CD4-positive, alpha-beta memory T cell (primary cell): ENCODE results near the gene NASP. TPM values are rescaled to one million over a fixed set of nuclear protein-coding genes. Genes with fewer than 3 reads are reported as not detected.
A peak's percentile ranks its signal among the peaks of the same experiment; 100 is the strongest.

Experiments
- CTCF ChIA-PET: fragments of 350-600 bp; sonication (Branson Sonifier 250); formaldehyde crosslinking; loops from one replicate; lab custom pipeline; 2021; ENCODE audit warnings: inconsistent platforms; ENCODE audit not compliant: partially characterized antibody; lab: Charles Lee
- POLR2A ChIA-PET: fragments of 350-600 bp; sonication (Branson Sonifier 250); formaldehyde crosslinking; loops from one replicate; lab custom pipeline; 2021; ENCODE audit not compliant: partially characterized antibody; lab: Charles Lee
- DNase-seq, 5 donors: peaks; one replicate each; pipeline versions ENCODE4 v3.0.0 to v3.0.0-alpha.2; 2020 to 2022; ENCODE audit warnings: mixed read lengths in 1 of 5
- H3K27ac ChIP-seq: one replicate; pipeline ENCODE4 v1.7.0; 2013; ENCODE audit warnings: low read depth, low read length
- H3K27me3 ChIP-seq: 2 replicates; pipeline ENCODE4 v1.7.0; 2013; ENCODE audit warnings: mild to moderate bottlenecking, low read length, moderate library complexity; ENCODE audit not compliant: insufficient read depth
- H3K36me3 ChIP-seq: 2 replicates; pipeline ENCODE4 v1.7.0; 2013; ENCODE audit warnings: mild to moderate bottlenecking, low read length, moderate library complexity; ENCODE audit not compliant: insufficient read depth
- H3K4me1 ChIP-seq: 2 replicates; pipeline ENCODE4 v1.7.0; 2013; ENCODE audit warnings: mild to moderate bottlenecking, low read length, moderate library complexity; ENCODE audit not compliant: insufficient read depth
- H3K4me3 ChIP-seq, 2 donors: one replicate each; pipeline ENCODE4 v1.7.0; 2013; ENCODE audit warnings: low read length in 2 of 2, mild to moderate bottlenecking in 1 of 2
- H3K9me3 ChIP-seq, 2 donors: one replicate each; pipeline ENCODE4 v1.7.0; 2013; ENCODE audit warnings: low read length in 2 of 2, control low read depth in 1 of 2; ENCODE audit not compliant: control insufficient read depth in 1 of 2
- H3K27ac Mint-ChIP-seq, 7 donors: one replicate each; pipeline ENCODE4 v1.8.0; 2020 to 2021; ENCODE audit warnings: mixed read lengths in 7 of 7, mild to moderate bottlenecking in 6 of 7, inconsistent platforms in 3 of 7, moderate library complexity in 3 of 7
- H3K27me3 Mint-ChIP-seq, 2 donors: one replicate each; pipeline ENCODE4 v1.8.0; 2020 to 2021; ENCODE audit warnings: mixed read lengths in 2 of 2
- H3K36me3 Mint-ChIP-seq, 2 donors: one replicate each; pipeline ENCODE4 v1.8.0; 2020 to 2021; ENCODE audit warnings: mixed read lengths in 2 of 2, inconsistent platforms in 1 of 2, mild to moderate bottlenecking in 1 of 2
- H3K4me1 Mint-ChIP-seq, 4 donors: one replicate each; pipeline ENCODE4 v1.8.0; 2020 to 2021; ENCODE audit warnings: mixed read lengths in 4 of 4, mild to moderate bottlenecking in 1 of 4
- H3K4me3 Mint-ChIP-seq, 8 donors: one replicate each; pipeline ENCODE4 v1.8.0; 2020 to 2021; ENCODE audit warnings: mixed read lengths in 8 of 8, mild to moderate bottlenecking in 7 of 8, moderate library complexity in 6 of 8, inconsistent platforms in 3 of 8
- H3K9me3 Mint-ChIP-seq, 8 donors: one replicate each; pipeline ENCODE4 v1.8.0; 2020 to 2021; ENCODE audit warnings: mixed read lengths in 8 of 8, mild to moderate bottlenecking in 5 of 8, inconsistent platforms in 3 of 8, moderate library complexity in 1 of 8
- intact Hi-C: fragments of 100-400 bp; cut with micrococcal nuclease; formaldehyde crosslinking; loops from one replicate; pipeline ENCODE4 v1.15.1; 2023
- polyA plus RNA-seq, 2 donors: library from polyadenylated mRNA; unstranded; fragments of 300-500 nt; fragmentation: Illumina TruSeq; gene quantifications; one replicate each; pipeline ENCODE4 v1.2.3, GENCODE V29; 2021
- total RNA-seq, 2 experiments: library from RNA; stranded (reverse); gene quantifications; one replicate each; pipeline ENCODE4 v1.2.3, GENCODE V29; 2021

Gene NASP
- total and polyA plus RNA-seq, 4 experiments from 2014 or later, result 57.1 to 93.9 (median 90.4) TPM

DNA sequence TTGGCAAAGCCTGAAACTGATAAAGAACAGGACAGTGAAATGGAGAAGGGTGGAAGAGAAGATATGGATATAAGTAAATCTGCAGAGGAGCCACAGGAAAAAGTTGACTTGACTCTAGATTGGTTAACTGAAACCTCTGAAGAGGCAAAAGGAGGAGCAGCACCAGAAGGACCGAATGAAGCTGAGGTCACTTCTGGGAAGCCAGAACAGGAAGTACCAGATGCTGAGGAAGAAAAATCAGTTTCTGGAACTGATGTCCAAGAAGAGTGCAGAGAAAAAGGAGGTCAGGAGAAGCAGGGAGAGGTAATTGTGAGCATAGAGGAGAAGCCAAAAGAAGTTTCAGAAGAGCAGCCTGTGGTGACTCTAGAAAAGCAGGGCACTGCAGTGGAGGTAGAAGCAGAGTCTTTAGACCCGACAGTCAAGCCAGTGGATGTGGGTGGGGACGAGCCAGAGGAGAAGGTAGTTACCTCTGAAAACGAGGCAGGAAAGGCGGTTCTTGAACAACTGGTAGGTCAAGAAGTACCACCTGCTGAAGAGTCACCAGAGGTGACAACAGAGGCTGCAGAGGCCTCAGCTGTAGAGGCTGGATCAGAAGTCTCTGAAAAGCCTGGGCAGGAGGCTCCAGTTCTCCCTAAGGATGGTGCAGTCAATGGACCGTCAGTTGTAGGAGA lies 23.7 kb downstream of the NASP start:
- peaks cover 9% of the 10 kb centered on the region for H3K4me1 ChIP-seq
- DNase-seq, result no peak
- peak overlapping the region; percentile 20 to 93 (median 70) for H3K27ac Mint-ChIP-seq
- H3K27me3 ChIP-seq, result no peaks in the 10 kb centered on the region
- ChIA-PET POLR2A (interaction anchor here (0.6 to 1.2 kb wide), 3 partner anchors 21 to 948 kb away, joined by 3 to 4 read pairs (median 3); partner anchors contain the start of gene TMEM69), CTCF (no interaction called here)
- peaks cover 17 to 44% (median 30%) of the 10 kb centered on the region in 4 donors for H3K4me1 Mint-ChIP-seq
- H3K4me3 ChIP-seq, result no peak overlapping the region
- no peaks in the 10 kb centered on the region for H3K9me3 Mint-ChIP-seq
- H3K27ac ChIP-seq, result no peak overlapping the region
- peaks cover 42 to 71% of the 10 kb centered on the region in 2 donors for H3K36me3 Mint-ChIP-seq
- no peaks in the 10 kb centered on the region for H3K27me3 Mint-ChIP-seq
- intact Hi-C loops, result no loop called here
- H3K36me3 ChIP-seq, result peaks cover 46% of the 10 kb centered on the region
- no peaks in the 10 kb centered on the region for H3K9me3 ChIP-seq
- H3K4me3 Mint-ChIP-seq, result peak overlapping the region in 3 of 8 donors; percentile 21 to 30 (median 22)

DNA sequence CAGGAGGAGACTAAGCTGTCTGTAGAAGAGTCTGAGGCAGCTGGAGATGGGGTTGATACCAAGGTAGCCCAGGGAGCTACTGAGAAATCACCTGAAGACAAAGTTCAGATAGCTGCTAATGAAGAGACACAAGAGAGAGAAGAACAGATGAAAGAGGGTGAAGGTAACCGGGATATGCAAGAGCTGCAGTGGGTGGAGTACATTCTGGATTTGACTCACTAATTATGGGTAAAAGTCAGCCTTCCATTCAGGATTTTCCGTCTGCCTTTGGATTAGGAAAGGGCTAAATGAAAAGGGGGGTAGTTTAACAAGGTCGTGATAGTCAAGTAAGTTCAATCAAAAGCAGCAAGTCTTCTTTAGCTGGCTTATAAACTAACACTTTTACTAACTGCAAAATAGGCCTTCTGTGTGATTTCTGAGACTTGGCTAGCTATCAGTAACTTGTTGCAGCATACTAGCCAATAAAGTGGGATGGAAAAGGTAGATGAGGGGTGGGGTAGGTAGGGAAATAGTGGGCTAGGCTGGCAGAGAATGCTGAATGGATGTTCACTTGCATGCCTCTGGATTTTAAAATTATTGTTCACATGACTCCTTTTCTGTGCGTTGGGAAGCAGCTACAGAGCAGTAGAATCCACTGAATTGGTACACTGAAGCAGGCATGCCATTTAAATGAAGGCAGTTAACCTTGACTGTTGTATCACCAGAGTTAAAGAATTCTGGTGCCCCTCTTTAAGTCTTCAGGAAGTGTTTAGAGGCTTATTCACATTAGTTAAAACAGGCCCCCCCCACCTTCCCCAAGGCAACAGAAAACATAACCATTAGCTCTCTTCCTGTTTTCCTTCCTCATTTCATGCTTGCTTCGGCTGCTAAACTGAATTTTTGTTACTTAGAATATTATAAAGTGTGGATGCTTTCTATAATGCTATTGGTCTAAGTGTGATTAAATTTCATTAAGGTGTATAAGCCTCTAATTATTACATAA lies 24.6 kb downstream of the NASP start:
- peaks cover 9% of the 10 kb centered on the region for H3K4me1 ChIP-seq
- H3K27me3 Mint-ChIP-seq, result no peaks in the 10 kb centered on the region
- H3K36me3 Mint-ChIP-seq, result peaks cover 42 to 73% of the 10 kb centered on the region in 2 donors
- peaks cover 17 to 44% (median 30%) of the 10 kb centered on the region in 4 donors for H3K4me1 Mint-ChIP-seq
- no peak overlapping the region for H3K27ac ChIP-seq
- H3K27ac Mint-ChIP-seq, result peak overlapping the region; percentile 41 to 90 (median 62)
- peak overlapping the region in 1 of 8 donors; percentile 4 for H3K4me3 Mint-ChIP-seq
- ChIA-PET CTCF (no interaction called here), POLR2A (interaction anchor here (0.6 to 1.2 kb wide), 2 partner anchors 22 to 949 kb away, joined by 3 read pairs; no protein-coding TSS in a partner anchor)
- peaks cover 48% of the 10 kb centered on the region for H3K36me3 ChIP-seq
- no peak overlapping the region for H3K4me3 ChIP-seq
- DNase-seq, result no peak
- no peaks in the 10 kb centered on the region for H3K9me3 Mint-ChIP-seq
- intact Hi-C loops, result no loop called here
- H3K9me3 ChIP-seq, result no peaks in the 10 kb centered on the region
- H3K27me3 ChIP-seq, result no peaks in the 10 kb centered on the region

- H3K27ac Mint-ChIP-seq, result peak overlapping the region in 5 of 7 donors; percentile 13 to 80 (median 48)
- Histone ChIP-seq H3K36me3 (peaks cover 69% of the 10 kb centered on the region), H3K27ac (no peak overlapping the region), H3K4me3 (no peak overlapping the region), H3K27me3 (no peaks in the 10 kb centered on the region), H3K4me1 (peaks cover 9% of the 10 kb centered on the region), H3K9me3 (no peaks in the 10 kb centered on the region)
- ChIA-PET POLR2A (interaction anchor here (0.6 kb wide), 1 partner anchor 60 kb away, joined by 3 read pairs; no protein-coding TSS in a partner anchor), CTCF (no interaction called here)
- peaks cover 49 to 81% of the 10 kb centered on the region in 2 donors for H3K36me3 Mint-ChIP-seq
- DNase-seq, result no peak
- H3K4me1 Mint-ChIP-seq, result peaks cover 17 to 38% (median 26%) of the 10 kb centered on the region in 4 donors
- no peaks in the 10 kb centered on the region for H3K9me3 Mint-ChIP-seq
- no peak overlapping the region for H3K4me3 Mint-ChIP-seq
- H3K27me3 Mint-ChIP-seq, result no peaks in the 10 kb centered on the region
- intact Hi-C loops, result no loop called here
Measured at GRCh38 chr1:45610589-45611226, 26.9 kb downstream of the NASP start.

DNA sequence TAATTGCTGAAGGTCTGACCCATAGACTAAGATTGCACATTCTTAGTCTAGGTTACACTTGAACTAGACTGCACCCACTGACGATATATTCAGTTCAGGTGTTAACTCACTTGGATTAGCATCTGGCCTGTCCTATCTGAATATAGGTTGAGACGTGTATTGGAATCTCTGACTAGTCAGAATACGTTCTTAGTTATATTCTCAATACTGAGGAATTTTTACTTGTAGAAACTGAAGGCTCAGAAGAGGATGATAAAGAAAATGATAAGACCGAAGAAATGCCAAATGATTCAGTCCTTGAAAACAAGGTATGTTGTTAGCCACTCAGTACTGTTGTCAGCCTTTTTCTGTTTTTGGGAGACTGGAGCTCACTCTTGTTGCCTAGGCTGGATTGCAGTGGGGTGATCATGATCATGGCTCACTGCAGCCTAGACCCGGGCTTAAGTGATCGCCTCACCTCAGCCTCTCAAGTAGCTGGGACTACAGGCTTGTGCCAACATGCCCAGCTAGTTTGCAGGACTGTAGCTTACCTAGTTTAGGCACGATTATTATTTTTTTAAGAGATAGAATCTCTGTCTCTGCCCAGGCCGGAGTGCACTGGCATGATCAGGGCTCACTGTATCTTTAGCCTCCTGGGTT lies 29.2 kb downstream of the NASP start:
- CTCF ChIA-PET, result no interaction called here
- Mint-ChIP-seq H3K9me3 (no peaks in the 10 kb centered on the region), H3K27me3 (no peaks in the 10 kb centered on the region), H3K36me3 (peaks cover 50 to 81% of the 10 kb centered on the region in 2 donors), H3K4me1 (peaks cover 6 to 17% (median 11%) of the 10 kb centered on the region in 4 donors), H3K27ac (peak overlapping the region in 3 of 7 donors; percentile 6 to 65 (median 44)), H3K4me3 (no peak overlapping the region)
- H3K27me3 ChIP-seq, result no peaks in the 10 kb centered on the region
- peaks cover 8% of the 10 kb centered on the region for H3K4me1 ChIP-seq
- H3K27ac ChIP-seq, result no peak overlapping the region
- H3K4me3 ChIP-seq, result no peak overlapping the region
- POLR2A ChIA-PET, result interaction anchor here (1.0 kb wide), 1 partner anchor 18 kb away, joined by 3 read pairs; no protein-coding TSS in a partner anchor
- H3K36me3 ChIP-seq, result peaks cover 71% of the 10 kb centered on the region
- H3K9me3 ChIP-seq, result no peaks in the 10 kb centered on the region
- intact Hi-C loops, result no loop called here
- DNase-seq, result no peak

GRCh38 chr1:45615885-45616284 lies 32.0 kb downstream of the NASP start:
- no peaks in the 10 kb centered on the region for H3K9me3 Mint-ChIP-seq
- no peak overlapping the region for H3K27ac ChIP-seq
- no peaks in the 10 kb centered on the region for H3K27me3 ChIP-seq
- H3K27me3 Mint-ChIP-seq, result no peaks in the 10 kb centered on the region
- CTCF ChIA-PET, result no interaction called here
- H3K4me1 Mint-ChIP-seq, result peaks cover 0 to 7% (median 2%) of the 10 kb centered on the region in 4 donors
- peaks cover 60% of the 10 kb centered on the region for H3K36me3 ChIP-seq
- intact Hi-C loops, result no loop called here
- peaks cover 36 to 78% of the 10 kb centered on the region in 2 donors for H3K36me3 Mint-ChIP-seq
- H3K4me3 ChIP-seq, result no peak overlapping the region
- H3K4me3 Mint-ChIP-seq, result no peak overlapping the region
- H3K4me1 ChIP-seq, result no peaks in the 10 kb centered on the region
- POLR2A ChIA-PET, result no interaction called here
- no peak for DNase-seq
- H3K27ac Mint-ChIP-seq, result peak overlapping the region in 2 of 7 donors; percentile 3 to 44
- H3K9me3 ChIP-seq, result no peaks in the 10 kb centered on the region

GRCh38 chr1:45617618-45618017 lies 33.8 kb downstream of the NASP start:
- Mint-ChIP-seq H3K4me1 (peaks cover 0 to 7% (median 2%) of the 10 kb centered on the region in 4 donors), H3K27me3 (no peaks in the 10 kb centered on the region), H3K4me3 (no peak overlapping the region), H3K36me3 (peaks cover 32 to 71% of the 10 kb centered on the region in 2 donors), H3K9me3 (no peaks in the 10 kb centered on the region), H3K27ac (peak overlapping the region in 2 of 7 donors; percentile 12 to 81)
- intact Hi-C loops, result no loop called here
- no peaks in the 10 kb centered on the region for H3K9me3 ChIP-seq
- peaks cover 57% of the 10 kb centered on the region for H3K36me3 ChIP-seq
- no peaks in the 10 kb centered on the region for H3K27me3 ChIP-seq
- no peak for DNase-seq
- H3K4me1 ChIP-seq, result no peaks in the 10 kb centered on the region
- no peak overlapping the region for H3K27ac ChIP-seq
- ChIA-PET CTCF (no interaction called here), POLR2A (no interaction called here)
- no peak overlapping the region for H3K4me3 ChIP-seq
